Mononuclear cell (primary cell): ENCODE measurements around the gene ST8SIA6. TPM values are rescaled to one million over a fixed set of nuclear protein-coding genes. Genes with fewer than 3 reads are reported as not detected.
"Not testable (repeated sequence)": the region's sequence is repeated elsewhere in the genome, so short reads cannot be mapped to it uniquely, and the experiment has no call there.

ENCODE experiments used
- H3K27me3 ChIP-seq: 2 replicates; pipeline ENCODE4 v1.6.0; 2011; ENCODE audit warnings: low read length, control low read depth; ENCODE audit not compliant: insufficient read depth
- H3K4me1 ChIP-seq: 2 replicates; pipeline ENCODE4 v1.5.1; 2011; ENCODE audit warnings: mild to moderate bottlenecking, low read length, control low read depth; ENCODE audit not compliant: insufficient read depth
- H3K4me3 ChIP-seq: 2 replicates; pipeline ENCODE4 v1.5.1; 2011; ENCODE audit warnings: mild to moderate bottlenecking, low read length, moderate library complexity
- H3K9me3 ChIP-seq: 2 replicates; pipeline ENCODE4 v1.5.1; 2011; ENCODE audit warnings: low read depth, mild to moderate bottlenecking, control low read depth, low read length
- total RNA-seq: library from RNA; depleted of rRNA; stranded (reverse); fragments of >200 nt; gene quantifications from one replicate; pipeline ENCODE4 v1.2.3, GENCODE V29; 2012

ST8SIA6 gene
- total RNA-seq, 1 donor, result 1.3 TPM

GRCh38 chr10:17330501-17330900 lies 123.9 kb downstream of the ST8SIA6 start:
- no peaks in the 10 kb centered on the region for H3K4me1 ChIP-seq

GRCh38 chr10:17326377-17326776 lies 128.0 kb downstream of the ST8SIA6 start:
- H3K27me3 ChIP-seq, result no peaks in the 10 kb centered on the region
- no peaks in the 10 kb centered on the region for H3K9me3 ChIP-seq
- H3K4me3 ChIP-seq, result no peak overlapping the region
- H3K4me1 ChIP-seq, result no peaks in the 10 kb centered on the region

More at GRCh38 chr10:17330501-17330900, 123.9 kb downstream of the ST8SIA6 start:
- H3K4me3 ChIP-seq, result no peak overlapping the region
- H3K9me3 ChIP-seq, result no peaks in the 10 kb centered on the region
- no peaks in the 10 kb centered on the region for H3K27me3 ChIP-seq

- H3K9me3 ChIP-seq, H3K4me3 ChIP-seq: not testable (repeated sequence)
Observed at GRCh38 chr10:17321957-17322356, 132.4 kb downstream of the ST8SIA6 start.

GRCh38 chr10:17316488-17317170 lies 137.8 kb downstream of the ST8SIA6 start:
- Histone ChIP-seq H3K4me1 (no peaks in the 10 kb centered on the region), H3K9me3 (no peaks in the 10 kb centered on the region), H3K27me3 (no peaks in the 10 kb centered on the region), H3K4me3 (no peak overlapping the region)

More at GRCh38 chr10:17321957-17322356, 132.4 kb downstream of the ST8SIA6 start:
- not testable (repeated sequence) for H3K4me1 ChIP-seq, H3K27me3 ChIP-seq

GRCh38 chr10:17309435-17309834 lies 145.0 kb downstream of the ST8SIA6 start:
- H3K4me1 ChIP-seq, result no peaks in the 10 kb centered on the region
- no peaks in the 10 kb centered on the region for H3K9me3 ChIP-seq

GRCh38 chr10:17307123-17307522 lies 147.3 kb downstream of the ST8SIA6 start:
- H3K27me3 ChIP-seq, result peaks cover 7% of the 10 kb centered on the region
- no peaks in the 10 kb centered on the region for H3K4me1 ChIP-seq
- H3K4me3 ChIP-seq, result no peak overlapping the region
- H3K9me3 ChIP-seq, result no peaks in the 10 kb centered on the region

More at GRCh38 chr10:17309435-17309834, 145.0 kb downstream of the ST8SIA6 start:
- Histone ChIP-seq H3K27me3 (no peaks in the 10 kb centered on the region), H3K4me3 (no peak overlapping the region)

GRCh38 chr10:17292375-17292774 lies 162.0 kb downstream of the ST8SIA6 start:
- no peak overlapping the region for H3K4me3 ChIP-seq
- no peaks in the 10 kb centered on the region for H3K9me3 ChIP-seq
- H3K27me3 ChIP-seq, result no peaks in the 10 kb centered on the region
- H3K4me1 ChIP-seq, result no peaks in the 10 kb centered on the region

- Histone ChIP-seq H3K9me3 (no peaks in the 10 kb centered on the region), H3K4me1 (no peaks in the 10 kb centered on the region), H3K27me3 (no peaks in the 10 kb centered on the region), H3K4me3 (no peak overlapping the region)
Observed at GRCh38 chr10:17290226-17290625, 164.2 kb downstream of the ST8SIA6 start.

- H3K9me3 ChIP-seq, result no peaks in the 10 kb centered on the region
- H3K4me3 ChIP-seq, result no peak overlapping the region
- no peaks in the 10 kb centered on the region for H3K4me1 ChIP-seq
- H3K27me3 ChIP-seq, result no peaks in the 10 kb centered on the region
Observed at GRCh38 chr10:17289763-17290162, 164.6 kb downstream of the ST8SIA6 start.

GRCh38 chr10:17286562-17287550 lies 167.5 kb downstream of the ST8SIA6 start:
- Histone ChIP-seq H3K4me1 (no peaks in the 10 kb centered on the region), H3K9me3 (no peaks in the 10 kb centered on the region), H3K27me3 (no peaks in the 10 kb centered on the region), H3K4me3 (no peak overlapping the region)

GRCh38 chr10:17282311-17282710 lies 172.1 kb downstream of the ST8SIA6 start:
- H3K9me3 ChIP-seq, result no peaks in the 10 kb centered on the region
- no peaks in the 10 kb centered on the region for H3K4me1 ChIP-seq
- no peaks in the 10 kb centered on the region for H3K27me3 ChIP-seq
- no peak overlapping the region for H3K4me3 ChIP-seq

- Histone ChIP-seq H3K4me3 (no peak overlapping the region), H3K4me1 (no peaks in the 10 kb centered on the region), H3K27me3 (no peaks in the 10 kb centered on the region), H3K9me3 (no peaks in the 10 kb centered on the region)
Observed at GRCh38 chr10:17278607-17279240, 175.7 kb downstream of the ST8SIA6 start.

GRCh38 chr10:17276756-17277424 lies 177.5 kb downstream of the ST8SIA6 start:
- H3K9me3 ChIP-seq, result no peaks in the 10 kb centered on the region
- no peaks in the 10 kb centered on the region for H3K4me1 ChIP-seq

GRCh38 chr10:17273403-17273802 lies 181.0 kb downstream of the ST8SIA6 start:
- Histone ChIP-seq H3K4me1 (no peaks in the 10 kb centered on the region), H3K27me3 (peaks cover 4% of the 10 kb centered on the region), H3K9me3 (no peaks in the 10 kb centered on the region), H3K4me3 (no peak overlapping the region)

More at GRCh38 chr10:17276756-17277424, 177.5 kb downstream of the ST8SIA6 start:
- Histone ChIP-seq H3K4me3 (no peak overlapping the region), H3K27me3 (no peaks in the 10 kb centered on the region)
